Ascending aorta (tissue), 2 donors: ENCODE data around the gene SCAP. TPM values are rescaled to one million over a fixed set of nuclear protein-coding genes. Genes with fewer than 3 reads are reported as not detected.
"Not testable (repeated sequence)": the region's sequence is repeated elsewhere in the genome, so short reads cannot be mapped to it uniquely, and the experiment has no call there.

Source experiments
- DNase-seq, 2 donors: peaks; one replicate each; pipeline ENCODE4 v3.0.0-alpha.2; 2019; ENCODE audit warnings: low spot score in 2 of 2
- H3K27ac ChIP-seq, 2 donors: fragments of 200-600 bp; sonication (generic); one replicate each; pipeline ENCODE4 v1.5.1; 2016 to 2017; ENCODE audit warnings: mild to moderate bottlenecking in 1 of 2
- H3K27me3 ChIP-seq: fragments of 200-600 bp; sonication (generic); one replicate; pipeline ENCODE4 v1.5.1; 2017
- H3K36me3 ChIP-seq, 2 donors: fragments of 200-600 bp; sonication (generic); one replicate each; pipeline ENCODE4 v1.5.1; 2016
- H3K4me1 ChIP-seq, 2 donors: fragments of 200-600 bp; sonication (generic); one replicate each; pipeline ENCODE4 v1.5.1; 2016 to 2017; ENCODE audit warnings: mild to moderate bottlenecking in 1 of 2
- H3K4me3 ChIP-seq, 2 donors: fragments of 200-600 bp; sonication (generic); one replicate each; pipeline ENCODE4 v1.5.1; 2016 to 2017; ENCODE audit warnings: mild to moderate bottlenecking in 1 of 2
- H3K9me3 ChIP-seq, 2 donors: fragments of 200-600 bp; sonication (generic); one replicate each; pipeline ENCODE4 v1.5.1; 2016
- intact Hi-C: fragments of 100-400 bp; cut with DNase I; formaldehyde crosslinking; loops from one replicate; pipeline ENCODE4 v1.15.1; 2023
- total RNA-seq: library from RNA; depleted of rRNA; stranded (reverse); fragments of >200 nt; gene quantifications from one replicate; pipeline ENCODE4 v1.1.0, GENCODE V29; 2016
- TF ChIP-seq, protein P1 (sequence below), 3 experiments: fragments of 200-600 bp in 2 of 3; fragments of 450-650 bp in 1 of 3; sonication (generic) in 2 of 3; IDR thresholded peaks; one replicate each; pipeline ENCODE4 v1.5.1; 2016 to 2019; ENCODE audit warnings: antibody characterized with exemption in 3 of 3, mild to moderate bottlenecking in 1 of 3, moderate library complexity in 1 of 3

The SCAP gene
- total RNA-seq, 1 donor from 2014 or later: 155 TPM

DNA sequence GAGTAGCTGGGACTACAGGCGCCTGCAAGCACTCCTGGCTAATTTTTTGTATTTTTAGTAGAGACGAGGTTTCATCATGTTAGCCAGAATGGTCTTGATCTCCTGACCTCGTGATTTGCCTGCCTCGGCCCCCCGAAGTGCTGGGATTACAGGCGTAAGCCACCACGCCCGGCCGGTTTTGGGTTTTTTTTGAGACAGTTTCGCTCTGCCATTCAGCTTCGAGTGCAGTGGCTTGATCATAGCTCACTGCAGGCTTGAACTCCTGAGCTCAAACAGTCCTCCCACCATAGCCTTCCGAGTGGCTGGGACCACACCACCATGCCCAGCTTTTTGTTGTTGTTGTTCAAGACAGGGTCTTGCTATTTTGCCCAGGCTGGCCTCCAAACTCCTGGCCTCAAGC, 16.0 kb upstream of the SCAP start:
- Histone ChIP-seq H3K4me1 (no peaks in the 10 kb centered on the region), H3K27ac (no peak overlapping the region), H3K4me3 (no peak overlapping the region), H3K9me3 (no peaks in the 10 kb centered on the region), H3K36me3 (peaks cover 13 to 14% of the 10 kb centered on the region in 2 donors), H3K27me3 (no peaks in the 10 kb centered on the region)
- TF ChIP-seq, protein P1, sequence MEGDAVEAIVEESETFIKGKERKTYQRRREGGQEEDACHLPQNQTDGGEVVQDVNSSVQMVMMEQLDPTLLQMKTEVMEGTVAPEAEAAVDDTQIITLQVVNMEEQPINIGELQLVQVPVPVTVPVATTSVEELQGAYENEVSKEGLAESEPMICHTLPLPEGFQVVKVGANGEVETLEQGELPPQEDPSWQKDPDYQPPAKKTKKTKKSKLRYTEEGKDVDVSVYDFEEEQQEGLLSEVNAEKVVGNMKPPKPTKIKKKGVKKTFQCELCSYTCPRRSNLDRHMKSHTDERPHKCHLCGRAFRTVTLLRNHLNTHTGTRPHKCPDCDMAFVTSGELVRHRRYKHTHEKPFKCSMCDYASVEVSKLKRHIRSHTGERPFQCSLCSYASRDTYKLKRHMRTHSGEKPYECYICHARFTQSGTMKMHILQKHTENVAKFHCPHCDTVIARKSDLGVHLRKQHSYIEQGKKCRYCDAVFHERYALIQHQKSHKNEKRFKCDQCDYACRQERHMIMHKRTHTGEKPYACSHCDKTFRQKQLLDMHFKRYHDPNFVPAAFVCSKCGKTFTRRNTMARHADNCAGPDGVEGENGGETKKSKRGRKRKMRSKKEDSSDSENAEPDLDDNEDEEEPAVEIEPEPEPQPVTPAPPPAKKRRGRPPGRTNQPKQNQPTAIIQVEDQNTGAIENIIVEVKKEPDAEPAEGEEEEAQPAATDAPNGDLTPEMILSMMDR (IDR thresholded peaks at IDR 0.05): no peak
- no peak for DNase-seq
- intact Hi-C loops: no loop called here

DNA sequence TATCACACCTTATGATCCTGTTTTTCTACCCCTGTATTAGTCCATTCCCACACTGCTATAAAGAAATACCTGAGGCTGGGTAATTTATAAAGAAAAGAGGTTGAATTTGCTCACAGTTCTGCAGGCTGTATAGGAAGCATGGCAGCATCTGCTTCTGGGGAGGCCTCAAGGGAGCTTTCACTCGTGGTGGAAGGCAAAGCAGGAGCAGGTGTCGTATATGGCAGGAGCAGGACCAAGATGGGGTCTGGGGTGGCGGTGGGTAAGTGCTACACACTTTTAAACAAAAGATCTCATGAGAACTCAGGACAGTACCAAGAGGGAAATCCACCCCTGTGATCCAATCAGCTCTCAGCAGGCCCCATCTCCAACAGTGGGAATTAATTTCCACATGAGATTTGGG, 15.4 kb upstream of the SCAP start:
- Histone ChIP-seq H3K4me3 (no peak overlapping the region), H3K9me3 (no peaks in the 10 kb centered on the region), H3K27ac (no peak overlapping the region), H3K27me3 (no peaks in the 10 kb centered on the region), H3K4me1 (no peaks in the 10 kb centered on the region), H3K36me3 (peaks cover 11 to 14% of the 10 kb centered on the region in 2 donors)
- no peak for DNase-seq
- intact Hi-C loops: no loop called here
- TF ChIP-seq, protein P1 (IDR thresholded peaks at IDR 0.05): no peak

DNA sequence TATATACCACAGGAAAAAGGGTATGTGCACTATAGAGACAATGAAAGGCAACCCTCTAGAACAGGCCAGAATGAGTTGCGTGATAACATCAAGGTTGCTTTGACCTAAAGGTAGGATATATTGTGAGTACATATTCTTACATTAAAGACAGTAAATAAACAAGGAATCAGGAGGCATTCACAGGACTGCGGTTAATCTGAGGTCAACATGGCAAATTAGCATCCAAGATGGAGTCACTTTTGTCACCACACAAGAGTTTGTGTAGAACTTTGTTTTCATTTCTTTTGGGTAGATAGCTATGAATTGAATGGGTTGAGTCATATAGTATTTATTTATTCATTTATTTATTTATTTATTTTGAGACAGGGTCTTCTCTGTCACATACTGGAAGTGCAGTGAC, 11.5 kb upstream of the SCAP start:
- intact Hi-C loops: no loop called here
- H3K9me3 ChIP-seq: no peaks in the 10 kb centered on the region
- no peak overlapping the region for H3K4me3 ChIP-seq
- TF ChIP-seq, protein P1 (IDR thresholded peaks at IDR 0.05): no peak
- no peak overlapping the region for H3K27ac ChIP-seq
- H3K27me3 ChIP-seq: no peaks in the 10 kb centered on the region
- H3K36me3 ChIP-seq: no peaks in the 10 kb centered on the region
- no peaks in the 10 kb centered on the region for H3K4me1 ChIP-seq
- no peak for DNase-seq

DNA sequence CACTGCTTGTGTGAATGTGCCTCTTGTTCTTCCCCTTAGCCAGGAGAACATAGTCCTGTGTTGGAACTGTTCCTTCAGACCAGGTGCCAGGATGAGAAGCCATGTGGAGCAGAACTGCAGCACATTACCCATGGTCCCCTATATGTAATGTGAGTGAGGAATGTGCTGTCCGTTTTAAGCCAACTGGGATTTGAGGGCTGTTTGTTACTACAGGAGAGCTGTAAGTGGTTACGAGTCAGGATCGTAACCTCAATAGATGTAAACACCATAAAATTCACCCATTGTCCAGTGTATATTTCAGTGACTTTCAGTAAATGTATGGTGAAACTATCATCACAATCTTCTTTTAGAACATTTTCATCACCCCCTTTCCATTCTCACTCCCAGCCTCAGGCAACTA, 10.1 kb upstream of the SCAP start:
- H3K4me3 ChIP-seq: no peak overlapping the region
- H3K4me1 ChIP-seq: no peaks in the 10 kb centered on the region
- no peaks in the 10 kb centered on the region for H3K27me3 ChIP-seq
- H3K9me3 ChIP-seq: no peaks in the 10 kb centered on the region
- H3K27ac ChIP-seq: no peak overlapping the region
- TF ChIP-seq, protein P1 (IDR thresholded peaks at IDR 0.05): no peak
- DNase-seq: no peak
- intact Hi-C loops: no loop called here
- no peaks in the 10 kb centered on the region for H3K36me3 ChIP-seq

DNA sequence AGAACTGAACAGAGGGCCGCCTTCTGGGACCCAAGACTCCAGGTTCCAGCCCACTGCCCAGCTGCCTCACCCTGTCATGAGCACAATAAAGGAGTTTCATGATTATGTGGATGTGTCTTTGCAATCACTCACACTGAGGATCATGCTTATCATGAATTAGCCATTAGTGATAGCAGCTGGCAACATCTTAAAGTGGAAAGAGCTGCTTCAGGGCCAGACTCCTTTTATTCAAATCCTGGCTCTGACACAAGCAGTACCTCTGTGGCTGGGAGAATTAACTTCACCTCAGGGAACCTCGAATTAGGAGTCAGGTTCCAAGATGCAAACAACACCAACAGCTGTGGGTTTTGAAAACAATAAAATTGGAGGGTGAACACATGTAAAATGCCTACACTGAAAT, 6.6 kb upstream of the SCAP start:
- no peaks in the 10 kb centered on the region for H3K9me3 ChIP-seq
- H3K27me3 ChIP-seq: no peaks in the 10 kb centered on the region
- H3K4me3 ChIP-seq: no peak overlapping the region
- H3K27ac ChIP-seq: no peak overlapping the region
- no peaks in the 10 kb centered on the region for H3K4me1 ChIP-seq
- TF ChIP-seq, protein P1 (IDR thresholded peaks at IDR 0.05): no peak
- no peaks in the 10 kb centered on the region for H3K36me3 ChIP-seq
- intact Hi-C loops: no loop called here
- DNase-seq: no peak

DNA sequence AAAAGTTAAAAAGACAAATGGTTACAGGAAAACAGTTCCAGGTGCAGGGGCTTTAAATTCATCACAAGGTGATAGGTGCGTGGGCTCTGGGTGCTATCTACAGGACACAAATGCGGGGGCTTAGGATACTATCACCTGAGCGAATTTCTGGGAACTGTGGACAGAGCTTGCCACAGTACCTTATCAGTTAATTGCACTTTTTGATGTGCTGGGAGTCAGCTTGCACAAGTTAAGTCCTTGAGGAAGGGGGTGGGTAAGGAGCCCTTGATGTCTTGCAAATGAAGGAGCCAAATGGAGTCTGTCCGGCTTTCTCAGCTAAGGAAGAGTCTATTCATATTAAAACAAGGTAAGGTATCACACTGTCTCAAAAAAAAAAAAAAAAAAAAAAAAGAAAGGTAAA, 6.0 kb upstream of the SCAP start:
- H3K27me3 ChIP-seq, intact Hi-C loops, H3K4me3 ChIP-seq, H3K9me3 ChIP-seq, H3K27ac ChIP-seq, DNase-seq, H3K36me3 ChIP-seq, H3K4me1 ChIP-seq: not testable (repeated sequence)

DNA sequence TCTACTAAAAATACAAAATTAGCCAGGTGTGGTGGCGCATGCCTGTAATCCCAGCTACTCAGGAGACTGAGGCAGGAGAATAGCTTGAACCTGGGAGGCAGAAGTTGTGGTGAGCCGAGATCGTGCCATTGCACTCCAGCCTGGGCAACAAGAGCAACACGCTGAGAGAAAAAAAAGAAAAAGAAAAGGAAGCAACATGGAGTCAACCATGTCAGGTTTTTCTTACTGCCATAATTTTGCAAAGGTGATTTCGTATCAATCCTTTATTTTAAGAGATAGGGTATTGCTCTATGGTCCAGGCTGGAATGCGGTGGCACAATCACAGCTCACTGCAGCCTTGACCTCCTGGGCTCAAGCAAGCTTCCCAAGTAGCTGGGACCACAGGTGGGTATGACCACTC, 4.5 kb upstream of the SCAP start:
- DNase-seq, H3K27ac ChIP-seq, H3K9me3 ChIP-seq, H3K36me3 ChIP-seq, intact Hi-C loops, H3K4me3 ChIP-seq, H3K27me3 ChIP-seq: not testable (repeated sequence)
- H3K4me1 ChIP-seq: peaks cover 8 to 10% of the 10 kb centered on the region in 2 donors
